Measurements from ENCODE around the gene OR2T11. TPM values are rescaled to one million over a fixed set of nuclear protein-coding genes. Genes with fewer than 3 reads are reported as not detected.
"Not testable (repeated sequence)": the region's sequence is repeated elsewhere in the genome, so short reads cannot be mapped to it uniquely, and the experiment has no call there.

The OR2T11 gene
- not detected for polyA plus RNA-seq

- not testable (repeated sequence) for H3K27ac ChIP-seq (ENCODE audit: low read depth in 2 of 2, low read length in 1 of 2); H3K36me3 ChIP-seq (ENCODE audit: control insufficient read depth in 2 of 2, insufficient read depth in 2 of 2, low read length in 1 of 2); H3K27me3 ChIP-seq (ENCODE audit: control insufficient read depth in 1 of 2, insufficient read depth in 2 of 2, low read length in 2 of 2); H3K9me3 ChIP-seq (ENCODE audit: control insufficient read depth in 2 of 2, insufficient read depth in 1 of 2, low read depth in 1 of 2, low read length in 1 of 2); H3K4me1 ChIP-seq (ENCODE audit: control insufficient read depth in 2 of 2, insufficient read depth in 2 of 2, low read length in 1 of 2); H3K4me3 ChIP-seq (ENCODE audit: low read depth in 1 of 2, low read length in 2 of 2)
- WGBS, 2 donors, result no CpG with 5 or more reads among the region's 2 CpGs
These were observed at the start of gene OR2T11 for GRCh38 chr1:248634991-248635390. Gene OR2T11, minus strand, starts transcription at chr1:248635091. Its CDS starts 7,963 bp downstream, at chr1:248627128.

GRCh38 chr1:248681651-248682050, 46.8 kb upstream of the OR2T11 start:
- no peaks in the 10 kb centered on the region for H3K27me3 ChIP-seq (ENCODE audit: control insufficient read depth in 1 of 2, insufficient read depth in 2 of 2, low read length in 2 of 2)
- no peaks in the 10 kb centered on the region for H3K36me3 ChIP-seq (ENCODE audit: control insufficient read depth in 2 of 2, insufficient read depth in 2 of 2, low read length in 1 of 2)
- H3K9me3 ChIP-seq (ENCODE audit: control insufficient read depth in 2 of 2, insufficient read depth in 1 of 2, low read depth in 1 of 2, low read length in 1 of 2), result no peaks in the 10 kb centered on the region
- no peak overlapping the region for H3K27ac ChIP-seq (ENCODE audit: low read depth in 2 of 2, low read length in 1 of 2)
- H3K4me1 ChIP-seq (ENCODE audit: control insufficient read depth in 2 of 2, insufficient read depth in 2 of 2, low read length in 1 of 2), result no peaks in the 10 kb centered on the region
- H3K4me3 ChIP-seq (ENCODE audit: low read depth in 1 of 2, low read length in 2 of 2), result no peak overlapping the region
- 83 to 91% methylated on average over 8 of the region's 8 CpGs for WGBS, 2 donors

- H3K27me3 ChIP-seq (ENCODE audit: control insufficient read depth in 1 of 2, insufficient read depth in 2 of 2, low read length in 2 of 2), result no peaks in the 10 kb centered on the region
- peaks cover 6 to 7% of the 10 kb centered on the region in 2 donors for H3K9me3 ChIP-seq (ENCODE audit: control insufficient read depth in 2 of 2, insufficient read depth in 1 of 2, low read depth in 1 of 2, low read length in 1 of 2)
- no peaks in the 10 kb centered on the region for H3K4me1 ChIP-seq (ENCODE audit: control insufficient read depth in 2 of 2, insufficient read depth in 2 of 2, low read length in 1 of 2)
- H3K36me3 ChIP-seq (ENCODE audit: control insufficient read depth in 2 of 2, insufficient read depth in 2 of 2, low read length in 1 of 2), result no peaks in the 10 kb centered on the region
- no peak overlapping the region for H3K27ac ChIP-seq (ENCODE audit: low read depth in 2 of 2, low read length in 1 of 2)
- H3K4me3 ChIP-seq (ENCODE audit: low read depth in 1 of 2, low read length in 2 of 2), result no peak overlapping the region
- WGBS, 2 donors, result 46 to 57% methylated on average over 1 of the region's 1 CpG
These were observed 35.1 kb upstream of the OR2T11 start for GRCh38 chr1:248670003-248670402.

GRCh38 chr1:248663453-248664328, 28.8 kb upstream of the OR2T11 start:
- H3K27me3 ChIP-seq (ENCODE audit: control insufficient read depth in 1 of 2, insufficient read depth in 2 of 2, low read length in 2 of 2), result not testable (repeated sequence)
- WGBS, 2 donors, result 59 to 69% methylated on average over 5 of the region's 5 CpGs

GRCh38 chr1:248656797-248657196, 21.9 kb upstream of the OR2T11 start:
- H3K9me3 ChIP-seq (ENCODE audit: control insufficient read depth in 2 of 2, insufficient read depth in 1 of 2, low read depth in 1 of 2, low read length in 1 of 2); H3K4me1 ChIP-seq (ENCODE audit: control insufficient read depth in 2 of 2, insufficient read depth in 2 of 2, low read length in 1 of 2); H3K36me3 ChIP-seq (ENCODE audit: control insufficient read depth in 2 of 2, insufficient read depth in 2 of 2, low read length in 1 of 2); H3K27me3 ChIP-seq (ENCODE audit: control insufficient read depth in 1 of 2, insufficient read depth in 2 of 2, low read length in 2 of 2); H3K4me3 ChIP-seq (ENCODE audit: low read depth in 1 of 2, low read length in 2 of 2); H3K27ac ChIP-seq (ENCODE audit: low read depth in 2 of 2, low read length in 1 of 2): not testable (repeated sequence)
- WGBS, 2 donors, result 79 to 87% methylated on average over 3 to 4 of the region's 6 CpGs

More at GRCh38 chr1:248663453-248664328, 28.8 kb upstream of the OR2T11 start:
- not testable (repeated sequence) for H3K4me1 ChIP-seq (ENCODE audit: control insufficient read depth in 2 of 2, insufficient read depth in 2 of 2, low read length in 1 of 2); H3K36me3 ChIP-seq (ENCODE audit: control insufficient read depth in 2 of 2, insufficient read depth in 2 of 2, low read length in 1 of 2); H3K9me3 ChIP-seq (ENCODE audit: control insufficient read depth in 2 of 2, insufficient read depth in 1 of 2, low read depth in 1 of 2, low read length in 1 of 2); H3K27ac ChIP-seq (ENCODE audit: low read depth in 2 of 2, low read length in 1 of 2); H3K4me3 ChIP-seq (ENCODE audit: low read depth in 1 of 2, low read length in 2 of 2)

GRCh38 chr1:248655354-248655753, 20.5 kb upstream of the OR2T11 start, which contains the start of gene OR2T27:
Gene OR2T27, minus strand, starts transcription at chr1:248655528. Its CDS starts 4,644 bp downstream, at chr1:248650884.
- not testable (repeated sequence) for H3K9me3 ChIP-seq (ENCODE audit: control insufficient read depth in 2 of 2, insufficient read depth in 1 of 2, low read depth in 1 of 2, low read length in 1 of 2); H3K36me3 ChIP-seq (ENCODE audit: control insufficient read depth in 2 of 2, insufficient read depth in 2 of 2, low read length in 1 of 2); H3K4me1 ChIP-seq (ENCODE audit: control insufficient read depth in 2 of 2, insufficient read depth in 2 of 2, low read length in 1 of 2); H3K27ac ChIP-seq (ENCODE audit: low read depth in 2 of 2, low read length in 1 of 2); H3K27me3 ChIP-seq (ENCODE audit: control insufficient read depth in 1 of 2, insufficient read depth in 2 of 2, low read length in 2 of 2); H3K4me3 ChIP-seq (ENCODE audit: low read depth in 1 of 2, low read length in 2 of 2)
- no CpG with 5 or more reads among the region's 3 CpGs for WGBS, 2 donors

GRCh38 chr1:248648770-248649536, 14.1 kb upstream of the OR2T11 start:
- H3K4me1 ChIP-seq (ENCODE audit: control insufficient read depth in 2 of 2, insufficient read depth in 2 of 2, low read length in 1 of 2); H3K27me3 ChIP-seq (ENCODE audit: control insufficient read depth in 1 of 2, insufficient read depth in 2 of 2, low read length in 2 of 2); H3K36me3 ChIP-seq (ENCODE audit: control insufficient read depth in 2 of 2, insufficient read depth in 2 of 2, low read length in 1 of 2); H3K4me3 ChIP-seq (ENCODE audit: low read depth in 1 of 2, low read length in 2 of 2); H3K9me3 ChIP-seq (ENCODE audit: control insufficient read depth in 2 of 2, insufficient read depth in 1 of 2, low read depth in 1 of 2, low read length in 1 of 2); H3K27ac ChIP-seq (ENCODE audit: low read depth in 2 of 2, low read length in 1 of 2): not testable (repeated sequence)
- WGBS, 2 donors, result no CpG with 5 or more reads among the region's 1 CpG

- WGBS, 2 donors, result 57 to 100% methylated on average over 1 to 2 of the region's 3 CpGs
- not testable (repeated sequence) for H3K9me3 ChIP-seq (ENCODE audit: control insufficient read depth in 2 of 2, insufficient read depth in 1 of 2, low read depth in 1 of 2, low read length in 1 of 2); H3K36me3 ChIP-seq (ENCODE audit: control insufficient read depth in 2 of 2, insufficient read depth in 2 of 2, low read length in 1 of 2); H3K27ac ChIP-seq (ENCODE audit: low read depth in 2 of 2, low read length in 1 of 2); H3K4me1 ChIP-seq (ENCODE audit: control insufficient read depth in 2 of 2, insufficient read depth in 2 of 2, low read length in 1 of 2); H3K27me3 ChIP-seq (ENCODE audit: control insufficient read depth in 1 of 2, insufficient read depth in 2 of 2, low read length in 2 of 2); H3K4me3 ChIP-seq (ENCODE audit: low read depth in 1 of 2, low read length in 2 of 2)
These were observed 10.3 kb upstream of the OR2T11 start, which contains the start of gene OR2T35 for GRCh38 chr1:248645178-248645577. Gene OR2T35, minus strand, starts transcription at chr1:248645278. Its CDS starts 6,020 bp downstream, at chr1:248639258.

GRCh38 chr1:248642971-248643651, 8.2 kb upstream of the OR2T11 start:
- not testable (repeated sequence) for H3K4me3 ChIP-seq (ENCODE audit: low read depth in 1 of 2, low read length in 2 of 2); H3K36me3 ChIP-seq (ENCODE audit: control insufficient read depth in 2 of 2, insufficient read depth in 2 of 2, low read length in 1 of 2); H3K27ac ChIP-seq (ENCODE audit: low read depth in 2 of 2, low read length in 1 of 2); H3K4me1 ChIP-seq (ENCODE audit: control insufficient read depth in 2 of 2, insufficient read depth in 2 of 2, low read length in 1 of 2); H3K9me3 ChIP-seq (ENCODE audit: control insufficient read depth in 2 of 2, insufficient read depth in 1 of 2, low read depth in 1 of 2, low read length in 1 of 2); H3K27me3 ChIP-seq (ENCODE audit: control insufficient read depth in 1 of 2, insufficient read depth in 2 of 2, low read length in 2 of 2)
- WGBS, 2 donors, result no CpG with 5 or more reads among the region's 4 CpGs
